ENCODE results near the gene ANTXR1. TPM values are rescaled to one million over a fixed set of nuclear protein-coding genes. Genes with fewer than 3 reads are reported as not detected.

ANTXR1 gene
- total and polyA plus RNA-seq, 9 of the 15 experiments (the other 6 are each of a cell fraction or from before 2014, with no cell fraction given), result 0.07 to 1.00 (median 0.54) TPM

DNA sequence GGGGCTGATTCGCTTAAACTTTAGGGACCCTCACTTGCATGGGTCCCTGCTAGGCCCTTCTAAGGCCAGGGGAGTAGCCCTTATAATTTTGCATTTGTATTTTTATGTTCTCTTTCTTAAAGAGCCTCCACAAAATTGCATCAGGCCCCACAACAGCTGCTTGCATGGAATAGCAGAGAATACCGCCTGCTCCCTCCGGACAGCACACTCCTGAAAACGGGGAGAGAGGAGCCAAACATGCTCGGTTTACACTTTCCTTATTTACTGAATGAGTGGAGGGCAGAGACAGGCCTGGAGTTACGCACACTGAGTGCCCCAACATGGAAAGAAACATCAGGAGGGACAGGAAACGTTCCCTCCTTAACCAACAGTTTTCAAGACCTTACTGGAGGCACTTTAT lies 132.2 kb downstream of the ANTXR1 start (continued):
- TF ChIP-seq ZNF146 (CRISPR knock-in tag; IDR thresholded peaks at IDR 0.05; ENCODE audit: unreplicated experiment) (no peak), NCOA6 (IDR thresholded peaks at IDR 0.05) (no peak), FUS (optimal IDR thresholded peaks at IDR 0.05; ENCODE audit: low read depth, low read length) (no peak), ETV1 (tag; conservative IDR thresholded peaks at IDR 0.05; ENCODE audit: low read depth) (no peak)
- TF ChIP-seq, protein P1, sequence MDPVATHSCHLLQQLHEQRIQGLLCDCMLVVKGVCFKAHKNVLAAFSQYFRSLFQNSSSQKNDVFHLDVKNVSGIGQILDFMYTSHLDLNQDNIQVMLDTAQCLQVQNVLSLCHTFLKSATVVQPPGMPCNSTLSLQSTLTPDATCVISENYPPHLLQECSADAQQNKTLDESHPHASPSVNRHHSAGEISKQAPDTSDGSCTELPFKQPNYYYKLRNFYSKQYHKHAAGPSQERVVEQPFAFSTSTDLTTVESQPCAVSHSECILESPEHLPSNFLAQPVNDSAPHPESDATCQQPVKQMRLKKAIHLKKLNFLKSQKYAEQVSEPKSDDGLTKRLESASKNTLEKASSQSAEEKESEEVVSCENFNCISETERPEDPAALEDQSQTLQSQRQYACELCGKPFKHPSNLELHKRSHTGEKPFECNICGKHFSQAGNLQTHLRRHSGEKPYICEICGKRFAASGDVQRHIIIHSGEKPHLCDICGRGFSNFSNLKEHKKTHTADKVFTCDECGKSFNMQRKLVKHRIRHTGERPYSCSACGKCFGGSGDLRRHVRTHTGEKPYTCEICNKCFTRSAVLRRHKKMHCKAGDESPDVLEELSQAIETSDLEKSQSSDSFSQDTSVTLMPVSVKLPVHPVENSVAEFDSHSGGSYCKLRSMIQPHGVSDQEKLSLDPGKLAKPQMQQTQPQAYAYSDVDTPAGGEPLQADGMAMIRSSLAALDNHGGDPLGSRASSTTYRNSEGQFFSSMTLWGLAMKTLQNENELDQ (CRISPR knock-in tag; IDR thresholded peaks at IDR 0.05; ENCODE audit: borderline replicate concordance), result no peak
- TF ChIP-seq, protein P2, sequence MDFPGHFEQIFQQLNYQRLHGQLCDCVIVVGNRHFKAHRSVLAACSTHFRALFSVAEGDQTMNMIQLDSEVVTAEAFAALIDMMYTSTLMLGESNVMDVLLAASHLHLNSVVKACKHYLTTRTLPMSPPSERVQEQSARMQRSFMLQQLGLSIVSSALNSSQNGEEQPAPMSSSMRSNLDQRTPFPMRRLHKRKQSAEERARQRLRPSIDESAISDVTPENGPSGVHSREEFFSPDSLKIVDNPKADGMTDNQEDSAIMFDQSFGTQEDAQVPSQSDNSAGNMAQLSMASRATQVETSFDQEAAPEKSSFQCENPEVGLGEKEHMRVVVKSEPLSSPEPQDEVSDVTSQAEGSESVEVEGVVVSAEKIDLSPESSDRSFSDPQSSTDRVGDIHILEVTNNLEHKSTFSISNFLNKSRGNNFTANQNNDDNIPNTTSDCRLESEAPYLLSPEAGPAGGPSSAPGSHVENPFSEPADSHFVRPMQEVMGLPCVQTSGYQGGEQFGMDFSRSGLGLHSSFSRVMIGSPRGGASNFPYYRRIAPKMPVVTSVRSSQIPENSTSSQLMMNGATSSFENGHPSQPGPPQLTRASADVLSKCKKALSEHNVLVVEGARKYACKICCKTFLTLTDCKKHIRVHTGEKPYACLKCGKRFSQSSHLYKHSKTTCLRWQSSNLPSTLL (IDR thresholded peaks at IDR 0.05), result no peak
